GM19463 (cell line): ENCODE data around the gene CNTF.

ENCODE experiments used
- ATAC-seq: cut with Tn5 transposase; IDR thresholded peaks from one replicate; pipeline ENCODE4 v1.9.1; 2021; ENCODE audit warnings: mild to moderate bottlenecking, moderate library complexity; ENCODE audit not compliant: unreplicated experiment

CNTF gene

DNA sequence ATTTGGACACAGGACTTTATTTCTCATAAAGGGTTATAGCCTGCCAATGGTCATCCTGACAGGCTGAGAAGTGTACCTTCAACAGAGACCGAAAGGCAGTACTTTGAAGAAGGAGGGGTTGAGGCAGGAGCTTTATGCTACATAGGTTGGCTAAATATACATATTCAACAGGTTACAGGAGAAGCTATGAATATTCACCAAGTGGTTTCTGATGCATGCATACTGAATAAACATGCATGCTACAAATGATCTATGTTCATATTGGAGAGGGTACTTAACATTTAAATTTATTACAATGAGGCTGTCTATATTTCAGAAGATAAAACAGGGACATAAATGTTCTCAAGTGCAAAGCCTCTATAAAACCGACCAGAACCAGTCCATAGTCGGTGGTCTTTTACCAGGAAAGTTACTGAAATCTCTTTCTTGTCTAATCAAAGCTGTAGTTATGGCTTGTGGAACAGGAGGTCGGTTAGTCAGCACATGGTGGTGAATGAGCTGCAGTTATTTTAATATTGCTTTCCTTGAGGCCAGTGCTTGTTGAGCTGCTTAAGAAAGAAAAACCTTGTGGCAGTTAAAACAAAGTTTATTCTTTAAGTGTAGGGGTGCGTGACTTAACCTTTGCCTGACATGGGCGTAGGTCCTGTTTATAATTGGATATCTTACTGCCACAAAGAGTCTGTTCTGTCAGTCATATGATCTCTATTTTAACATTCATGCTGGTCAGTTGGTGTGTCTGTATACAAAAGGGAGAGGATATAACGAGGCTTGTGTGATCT is 19.5 kb downstream of the CNTF start:
- no peak for ATAC-seq

DNA sequence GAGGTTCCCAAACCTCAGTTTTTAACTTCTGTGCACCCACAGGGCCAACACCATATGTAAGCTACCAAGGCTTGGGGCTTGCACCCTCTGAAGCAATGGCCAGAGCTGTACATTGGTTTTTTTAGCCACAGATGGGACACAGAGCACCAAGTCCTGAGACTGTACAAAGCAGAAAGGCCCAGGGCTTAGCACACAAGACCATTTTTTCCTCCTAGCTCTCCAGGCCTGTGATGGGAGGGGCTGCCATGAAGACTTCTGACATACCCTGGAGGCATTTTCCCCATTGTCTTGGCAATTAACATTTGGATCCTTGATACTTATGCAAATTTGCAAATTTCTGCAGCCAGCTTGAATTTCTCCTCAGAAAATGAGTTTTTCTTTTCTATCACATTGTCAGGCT is 23.4 kb downstream of the CNTF start:
- ATAC-seq = no peak

DNA sequence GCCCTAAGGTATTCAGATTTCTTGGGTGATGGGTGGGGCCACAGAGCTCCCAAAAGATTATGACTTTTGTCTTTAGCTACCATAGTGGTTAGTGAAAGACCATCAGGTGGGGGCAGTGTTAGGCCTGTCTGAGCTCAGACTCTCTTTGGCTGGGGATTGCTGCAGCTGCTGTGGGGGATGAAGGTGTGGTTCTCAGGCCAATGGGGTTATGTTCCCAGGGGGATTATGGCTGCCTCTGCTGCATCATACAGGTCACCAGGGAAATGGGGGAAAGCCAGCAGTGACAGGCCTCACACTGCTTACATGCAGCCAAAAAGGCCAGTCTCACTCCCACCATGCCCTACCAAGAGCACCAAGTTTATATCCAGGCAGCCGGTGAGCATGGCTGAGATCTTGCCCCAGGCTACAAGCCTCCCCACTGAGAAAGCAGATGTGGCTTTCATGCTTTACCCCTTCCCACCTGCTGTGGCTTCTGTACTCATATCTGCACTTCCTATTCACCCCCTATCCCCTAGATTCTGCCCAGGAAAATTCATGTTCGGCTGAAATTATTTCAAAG is 24.8 kb downstream of the CNTF start:
- peak; percentile 86 for ATAC-seq

DNA sequence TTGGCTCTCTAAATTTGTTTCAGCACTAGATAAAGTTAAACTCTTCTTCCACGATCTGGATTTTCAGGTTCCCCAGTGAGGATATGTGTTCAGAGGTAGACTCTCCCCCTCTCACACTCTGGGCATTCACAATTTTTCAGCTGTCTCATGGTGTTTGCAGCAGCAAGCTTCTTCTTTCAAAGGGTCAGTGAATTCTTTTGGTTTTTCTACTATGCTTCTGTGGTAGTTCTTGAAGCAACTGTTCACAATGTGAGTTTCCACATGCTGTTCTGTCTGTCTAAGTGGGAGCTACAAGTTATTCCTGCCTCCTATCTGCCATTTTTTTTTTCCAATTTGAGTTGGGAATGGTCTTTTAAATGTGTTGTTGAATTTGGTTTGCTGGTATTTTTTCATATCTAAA is 25.4 kb downstream of the CNTF start:
- no peak for ATAC-seq

DNA sequence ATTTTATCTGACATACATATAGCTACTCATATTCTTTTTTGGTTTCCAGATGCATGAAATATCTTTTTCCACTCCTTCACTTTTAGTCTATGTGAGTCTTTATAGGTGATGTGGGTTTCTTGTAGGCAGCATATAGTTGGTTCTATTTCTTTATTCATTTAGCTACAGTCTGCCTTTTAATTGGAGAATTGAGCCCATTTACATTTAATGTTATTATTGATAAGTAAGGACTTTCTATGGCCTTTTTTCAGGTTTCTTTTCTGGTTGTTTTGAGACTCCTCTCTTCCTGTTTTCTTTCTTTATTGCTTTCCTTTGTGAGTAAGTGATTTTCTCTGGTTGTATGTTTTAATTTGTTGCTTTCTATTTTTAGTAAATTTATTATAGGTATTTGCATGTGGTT is 27.2 kb downstream of the CNTF start:
- no peak for ATAC-seq

DNA sequence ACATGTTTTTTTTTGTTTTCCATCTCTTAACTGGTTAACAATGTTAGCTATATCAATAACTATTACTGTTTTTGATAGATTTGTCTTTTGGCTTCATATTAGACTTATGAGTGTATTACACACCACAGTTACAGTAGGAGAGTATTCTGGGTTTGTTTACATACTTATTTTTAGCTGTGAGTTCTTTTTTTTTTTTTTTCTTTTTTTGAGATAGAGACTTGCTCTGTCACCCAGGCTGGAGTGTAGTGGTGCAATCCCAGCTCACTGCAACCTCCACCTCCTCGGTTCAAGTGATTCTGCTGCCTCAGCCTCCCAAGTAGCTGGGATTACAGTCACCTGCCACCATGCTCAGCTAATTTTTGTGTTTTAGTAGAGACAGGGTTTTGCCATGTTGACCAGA is 28.0 kb downstream of the CNTF start:
- ATAC-seq = no peak

DNA sequence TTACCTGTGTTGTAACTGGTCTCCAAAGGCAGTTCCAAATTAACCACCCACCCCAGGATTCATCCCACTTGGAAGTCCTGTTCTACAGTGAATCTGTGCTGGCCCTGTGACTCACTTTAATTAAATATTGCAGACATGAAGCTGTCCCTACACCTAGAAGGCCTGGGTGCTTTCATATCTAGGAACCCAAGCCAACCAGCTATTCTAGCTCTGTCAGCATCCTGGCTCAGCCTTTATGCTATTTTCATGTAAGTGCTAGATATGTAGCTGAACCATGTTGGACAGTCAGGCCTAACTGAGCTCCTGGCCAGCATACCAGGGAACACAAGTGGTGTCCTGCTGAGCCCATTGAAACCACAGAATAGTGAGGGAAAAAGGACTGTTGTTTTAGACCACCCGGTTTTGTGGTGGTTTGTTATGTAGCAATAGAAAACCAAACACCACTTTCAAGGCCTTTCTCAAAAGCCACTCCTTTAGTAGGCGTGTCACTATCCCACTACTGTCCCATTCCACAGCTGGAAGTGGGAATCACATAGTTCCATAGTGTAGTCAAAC is 30.3 kb downstream of the CNTF start:
- ATAC-seq = no peak

DNA sequence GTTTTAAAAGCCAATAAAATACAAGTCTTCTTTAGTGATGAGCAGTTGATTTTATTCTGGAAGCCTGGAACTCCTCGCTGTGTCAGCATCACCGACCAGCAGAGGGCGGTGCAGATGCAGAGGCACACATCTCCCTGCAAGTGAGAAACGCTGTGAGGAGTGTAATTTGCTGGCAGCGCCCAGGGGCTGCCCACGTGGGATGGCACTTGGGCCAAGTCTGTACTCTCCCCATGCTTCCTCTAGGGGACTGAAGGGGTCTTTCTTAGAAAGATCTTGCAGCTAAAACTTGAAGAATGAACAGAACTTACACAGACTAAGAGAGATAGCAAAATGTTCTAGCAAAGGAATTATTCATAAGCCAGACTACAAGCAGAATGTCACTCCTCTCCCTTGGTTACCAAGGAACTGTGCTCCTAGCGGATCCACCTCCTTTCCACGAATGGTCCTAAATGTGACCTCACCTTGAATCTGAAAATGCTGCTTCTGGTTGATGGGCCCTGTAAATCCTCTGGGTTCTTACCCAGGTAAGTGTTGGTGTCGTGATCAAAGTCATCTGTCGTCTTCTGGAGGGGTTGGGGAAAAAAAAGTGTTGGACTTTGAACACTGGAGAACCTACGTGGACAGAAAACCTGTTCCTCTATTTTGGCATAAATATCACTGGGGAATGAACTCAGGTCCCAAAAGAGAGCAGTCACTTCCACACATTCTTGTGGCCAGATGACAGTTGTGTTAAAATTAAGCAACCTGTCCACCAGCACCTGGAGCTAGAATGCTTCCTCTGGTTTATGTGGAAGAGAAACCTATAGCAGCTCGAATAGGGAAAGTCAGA is 31.8 kb downstream of the CNTF start:
- peak; percentile 89 for ATAC-seq

DNA sequence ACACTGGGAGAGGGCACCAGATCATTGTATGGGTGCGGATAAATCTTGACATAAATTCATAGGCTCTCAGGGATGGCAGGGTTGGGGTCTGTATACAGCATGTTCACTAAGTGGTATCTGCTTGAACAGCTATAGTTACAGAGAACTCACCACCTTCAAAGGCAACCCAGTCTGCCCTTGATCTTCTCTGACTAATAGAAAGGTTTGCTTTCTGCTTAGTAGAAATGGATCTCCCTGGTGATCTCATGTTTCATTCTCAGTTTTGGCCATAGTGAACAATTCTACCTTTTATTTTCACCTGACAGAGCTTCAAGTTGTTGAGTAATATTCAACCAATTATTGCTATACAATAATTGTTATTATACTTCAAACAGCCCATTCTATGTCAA is 32.4 kb downstream of the CNTF start:
- peak; percentile 41 for ATAC-seq

DNA sequence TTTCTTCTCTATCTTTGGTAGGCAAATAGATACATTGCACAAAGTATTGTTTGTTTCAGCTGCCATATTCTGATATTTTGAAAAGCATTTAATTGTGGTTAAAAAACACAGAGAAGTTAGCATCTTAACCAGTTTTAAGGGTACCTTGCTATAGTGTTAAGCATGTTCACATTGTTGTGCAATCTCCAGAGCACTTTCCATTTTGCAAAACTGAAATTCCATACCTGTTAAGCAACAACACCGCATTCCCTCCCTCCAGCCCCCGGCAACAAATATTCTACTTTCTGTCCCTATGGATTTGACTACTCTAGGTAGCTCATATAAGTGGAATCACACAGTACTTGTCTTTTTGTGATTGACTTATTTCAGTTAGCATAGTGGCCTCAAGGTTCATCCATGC is 33.9 kb downstream of the CNTF start:
- no peak for ATAC-seq

DNA sequence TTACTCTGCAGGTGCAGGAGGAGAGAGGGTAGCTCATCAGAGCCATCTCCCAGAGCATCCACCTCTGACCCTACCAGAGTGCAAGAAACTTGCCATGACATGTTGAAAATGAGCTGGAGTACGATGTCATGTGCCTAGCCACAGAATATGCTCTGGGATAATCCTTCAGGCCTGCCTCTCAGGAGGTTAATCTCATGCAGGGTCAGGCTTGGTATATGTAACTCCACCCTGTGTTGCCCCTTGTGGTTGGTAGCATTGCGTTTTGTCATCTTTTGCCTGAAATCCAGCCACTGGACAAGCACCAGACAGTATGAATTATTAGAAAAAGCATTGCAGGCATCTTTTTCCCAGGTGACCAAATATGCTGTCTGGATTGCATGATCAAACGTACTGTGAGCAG is 36.2 kb downstream of the CNTF start:
- ATAC-seq = no peak

DNA sequence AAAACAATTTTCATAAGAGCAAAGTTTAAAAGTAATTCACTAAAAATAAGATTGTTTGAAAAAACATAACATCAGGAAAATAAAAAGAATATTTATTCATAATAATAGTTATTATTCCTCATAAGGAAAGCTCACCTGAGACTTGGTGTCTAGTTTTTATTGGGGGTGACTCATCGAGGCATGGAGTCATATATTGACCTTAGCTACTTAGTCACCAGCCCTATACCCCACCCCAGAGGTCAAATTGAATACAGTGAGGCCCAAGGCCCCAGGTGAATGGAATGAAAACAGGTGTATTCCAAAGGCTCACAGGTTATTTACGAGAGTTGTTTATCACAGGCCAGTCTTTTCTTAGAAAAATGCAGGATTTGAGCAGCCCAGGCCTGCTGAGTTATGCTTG is 36.9 kb downstream of the CNTF start:
- ATAC-seq = no peak

DNA sequence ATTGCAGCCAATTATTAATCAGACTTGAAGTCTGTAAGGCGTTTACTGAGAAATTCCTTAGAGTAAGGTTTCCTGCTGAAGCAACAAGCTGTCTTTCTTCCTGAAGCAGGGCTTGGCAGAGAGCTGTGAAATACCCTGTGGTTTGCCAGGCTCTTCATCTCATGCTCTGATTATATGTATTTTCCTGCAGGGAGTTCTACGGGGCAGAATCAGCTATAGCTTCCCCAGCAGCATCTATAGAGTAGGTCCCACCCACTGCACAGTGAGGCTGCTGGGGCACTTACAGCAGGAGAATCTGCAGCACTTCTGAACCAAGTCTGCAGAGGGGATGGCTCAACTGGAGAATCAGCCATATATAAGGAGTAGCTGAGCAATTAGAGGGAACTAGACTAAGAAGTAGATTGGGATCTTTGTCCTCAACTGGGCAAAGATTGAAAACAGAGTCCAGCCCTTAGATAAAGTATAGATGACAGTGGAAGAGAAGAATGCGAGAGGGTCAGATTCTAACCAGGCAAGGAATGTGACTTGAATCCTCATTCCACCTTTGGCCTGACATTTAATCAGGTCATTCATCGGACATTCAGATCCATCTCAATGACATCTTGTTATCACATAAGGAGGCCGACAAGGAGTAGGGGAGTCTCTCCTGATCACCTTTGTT is 37.6 kb downstream of the CNTF start:
- no peak for ATAC-seq

DNA sequence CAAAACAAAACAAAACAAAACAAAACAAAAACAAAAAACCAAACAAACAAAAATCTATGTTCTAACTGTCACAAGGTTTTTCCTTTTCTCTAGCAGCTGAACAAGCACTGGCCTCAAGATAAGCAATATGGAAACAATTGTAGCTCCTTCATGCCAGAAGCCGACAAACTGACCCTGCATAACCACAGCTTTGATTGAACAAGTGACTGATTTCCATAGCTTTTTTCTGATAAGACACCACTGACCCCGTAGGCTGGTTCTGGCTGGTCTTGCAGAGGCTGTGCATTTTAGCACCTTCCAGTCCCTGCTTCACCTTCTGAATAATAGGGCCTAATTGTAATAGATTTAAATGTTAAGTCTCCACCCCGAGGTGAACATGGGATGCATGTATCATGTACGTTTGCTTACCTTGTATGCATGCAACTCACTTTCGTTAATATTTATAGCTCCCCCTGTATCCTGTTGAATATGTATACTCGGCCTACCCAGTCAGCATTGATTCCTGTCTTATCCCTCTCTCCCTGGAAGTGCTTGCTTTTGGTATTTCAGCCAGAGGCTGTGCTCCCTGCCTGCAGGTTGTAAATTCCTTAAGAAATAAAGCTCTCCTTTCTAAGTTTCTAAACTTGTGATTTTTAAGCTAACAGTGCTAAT is 49.6 kb downstream of the CNTF start:
- ATAC-seq = no peak

DNA sequence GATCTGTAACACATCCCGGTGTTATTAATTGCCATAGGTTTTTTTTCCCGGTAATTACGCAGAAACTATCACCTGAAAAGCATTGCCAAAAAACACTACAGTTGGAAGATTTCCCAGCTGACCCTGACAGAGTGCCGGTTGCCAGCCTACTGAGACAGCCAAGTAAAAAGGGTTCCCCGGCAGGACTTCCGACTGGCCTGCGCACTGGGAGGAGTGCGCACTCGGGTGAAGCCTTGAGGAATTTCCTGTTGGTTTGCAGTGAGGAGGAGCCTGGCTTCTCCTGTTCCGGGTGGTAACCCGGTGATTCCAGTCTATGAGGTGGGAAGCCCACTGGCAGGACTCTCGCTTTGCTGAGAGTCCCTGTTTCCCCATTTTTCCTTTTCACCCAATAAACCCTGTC is 52.1 kb downstream of the CNTF start:
- ATAC-seq = no peak
